ENCODE measurements around the gene PRDM15. TPM values are rescaled to one million over a fixed set of nuclear protein-coding genes. Genes with fewer than 3 reads are reported as not detected.

The PRDM15 gene
- total and polyA plus RNA-seq, 2 experiments from 2014 or later: 3.0 to 10.6 TPM

DNA sequence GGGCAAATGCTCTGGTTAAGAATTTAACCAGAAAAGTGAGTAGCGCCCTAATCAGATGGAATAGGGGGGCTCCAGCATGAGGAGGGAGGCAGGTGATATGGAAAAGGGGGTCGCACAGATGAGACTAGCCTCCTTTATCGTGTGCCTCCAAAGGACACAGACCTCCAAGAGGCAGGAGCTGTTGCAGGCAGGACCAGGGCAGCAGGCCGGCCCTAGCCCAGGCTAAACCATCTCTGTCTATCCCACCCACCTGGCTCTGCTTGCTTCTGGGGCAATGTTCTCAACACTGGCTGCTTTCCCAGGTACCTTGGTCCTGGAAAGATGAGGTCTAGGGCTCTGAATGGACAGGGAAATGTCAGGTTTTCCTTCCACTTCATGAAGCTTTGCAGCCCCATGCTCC lies 38.4 kb upstream of the PRDM15 start:
- no peaks in the 10 kb centered on the region for H3K79me2 ChIP-seq (replicated peaks; ENCODE audit: insufficient read depth)
- Mint-ChIP-seq H3K4me1 (no peaks in the 10 kb centered on the region), H3K27ac (no peak overlapping the region), H3K36me3 (ENCODE audit: low read depth) (peaks cover 21% of the 10 kb centered on the region), H3K27me3 (ENCODE audit: insufficient read depth, low read depth, poor library complexity) (peaks cover 4% of the 10 kb centered on the region), H3K9me3 (peaks cover 3% of the 10 kb centered on the region; the same call in 1 of the 3 replicates), H3K4me3 (no peak overlapping the region)
- DNase-seq (ENCODE audit: low spot score) (no peak), ATAC-seq (no peak)
- TF ChIP-seq CREB1 (CRISPR knock-in tag; IDR thresholded peaks at IDR 0.05; ENCODE audit: low read depth) (no peak), EZH2 (IDR thresholded peaks at IDR 0.05; ENCODE audit: low read depth, unreplicated experiment) (no peak)
- TF ChIP-seq, protein P1, sequence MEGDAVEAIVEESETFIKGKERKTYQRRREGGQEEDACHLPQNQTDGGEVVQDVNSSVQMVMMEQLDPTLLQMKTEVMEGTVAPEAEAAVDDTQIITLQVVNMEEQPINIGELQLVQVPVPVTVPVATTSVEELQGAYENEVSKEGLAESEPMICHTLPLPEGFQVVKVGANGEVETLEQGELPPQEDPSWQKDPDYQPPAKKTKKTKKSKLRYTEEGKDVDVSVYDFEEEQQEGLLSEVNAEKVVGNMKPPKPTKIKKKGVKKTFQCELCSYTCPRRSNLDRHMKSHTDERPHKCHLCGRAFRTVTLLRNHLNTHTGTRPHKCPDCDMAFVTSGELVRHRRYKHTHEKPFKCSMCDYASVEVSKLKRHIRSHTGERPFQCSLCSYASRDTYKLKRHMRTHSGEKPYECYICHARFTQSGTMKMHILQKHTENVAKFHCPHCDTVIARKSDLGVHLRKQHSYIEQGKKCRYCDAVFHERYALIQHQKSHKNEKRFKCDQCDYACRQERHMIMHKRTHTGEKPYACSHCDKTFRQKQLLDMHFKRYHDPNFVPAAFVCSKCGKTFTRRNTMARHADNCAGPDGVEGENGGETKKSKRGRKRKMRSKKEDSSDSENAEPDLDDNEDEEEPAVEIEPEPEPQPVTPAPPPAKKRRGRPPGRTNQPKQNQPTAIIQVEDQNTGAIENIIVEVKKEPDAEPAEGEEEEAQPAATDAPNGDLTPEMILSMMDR (conservative IDR thresholded peaks at IDR 0.05; ENCODE audit: low read depth in 2 of 2): no peak
- no peaks in the 10 kb centered on the region for H4K20me1 ChIP-seq (replicated peaks; ENCODE audit: insufficient read depth)
- no peaks in the 10 kb centered on the region for H3K27me3 ChIP-seq (ENCODE audit: insufficient read depth)
- no peaks in the 10 kb centered on the region for H3K4me1 ChIP-seq (ENCODE audit: insufficient read depth)
- H3K27ac ChIP-seq (ENCODE audit: low read depth): no peak overlapping the region
- H3K4me2 ChIP-seq: no peak overlapping the region
- no peak overlapping the region for H2AFZ ChIP-seq
- H3K9me2 ChIP-seq (ENCODE audit: insufficient read depth): no peaks in the 10 kb centered on the region
- H3K36me3 ChIP-seq (ENCODE audit: insufficient read depth): no peaks in the 10 kb centered on the region
- no peak overlapping the region for H3K4me3 ChIP-seq
- no peaks in the 10 kb centered on the region for H3F3A ChIP-seq (replicated peaks; ENCODE audit: low read depth)

DNA sequence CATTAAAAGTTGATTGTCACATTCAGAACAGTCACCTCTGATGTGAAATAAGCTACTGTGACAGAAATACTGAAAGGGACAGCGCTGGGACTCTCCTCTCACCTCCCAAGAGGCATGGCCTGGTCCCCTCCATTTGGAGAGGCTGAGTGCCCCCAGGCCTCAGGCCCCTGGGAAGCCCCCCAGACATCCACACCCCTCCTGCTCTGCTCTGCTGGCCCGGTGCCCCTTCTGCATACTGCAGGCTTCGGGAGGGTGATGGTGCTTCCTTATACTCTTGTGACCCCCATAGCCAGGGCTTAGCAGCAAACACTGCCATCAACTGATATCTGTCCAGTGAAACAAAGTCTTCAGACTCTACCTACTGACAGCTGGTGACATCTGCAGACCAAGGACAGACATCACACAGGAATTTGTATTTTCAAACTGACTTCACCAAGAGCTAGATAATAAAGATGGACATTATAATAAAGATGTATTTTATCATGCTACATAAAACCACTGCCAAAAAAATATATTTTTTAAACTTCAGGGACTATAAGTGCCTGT lies 37.8 kb upstream of the PRDM15 start:
- H3K27me3 ChIP-seq (ENCODE audit: insufficient read depth): no peaks in the 10 kb centered on the region
- Mint-ChIP-seq H3K36me3 (ENCODE audit: low read depth) (peaks cover 23% of the 10 kb centered on the region), H3K27ac (no peak overlapping the region), H3K27me3 (ENCODE audit: insufficient read depth, low read depth, poor library complexity) (peaks cover 4% of the 10 kb centered on the region), H3K4me3 (no peak overlapping the region), H3K9me3 (peaks cover 3% of the 10 kb centered on the region; the same call in 1 of the 3 replicates), H3K4me1 (no peaks in the 10 kb centered on the region)
- H4K20me1 ChIP-seq (replicated peaks; ENCODE audit: insufficient read depth): no peaks in the 10 kb centered on the region
- H3K9me2 ChIP-seq (ENCODE audit: insufficient read depth): no peaks in the 10 kb centered on the region
- no peak overlapping the region for H3K4me2 ChIP-seq
- H3K27ac ChIP-seq (ENCODE audit: low read depth): no peak overlapping the region
- no peak overlapping the region for H3K4me3 ChIP-seq
- H3F3A ChIP-seq (replicated peaks; ENCODE audit: low read depth): no peaks in the 10 kb centered on the region
- H2AFZ ChIP-seq: no peak overlapping the region
- ATAC-seq (no peak), DNase-seq (ENCODE audit: low spot score) (no peak)
- H3K4me1 ChIP-seq (ENCODE audit: insufficient read depth): no peaks in the 10 kb centered on the region
- H3K36me3 ChIP-seq (ENCODE audit: insufficient read depth): no peaks in the 10 kb centered on the region
- H3K79me2 ChIP-seq (replicated peaks; ENCODE audit: insufficient read depth): no peaks in the 10 kb centered on the region
- TF ChIP-seq POLR2AphosphoS5 (IDR thresholded peaks at IDR 0.05; ENCODE audit: low read depth): no peak
- TF ChIP-seq, protein P2, sequence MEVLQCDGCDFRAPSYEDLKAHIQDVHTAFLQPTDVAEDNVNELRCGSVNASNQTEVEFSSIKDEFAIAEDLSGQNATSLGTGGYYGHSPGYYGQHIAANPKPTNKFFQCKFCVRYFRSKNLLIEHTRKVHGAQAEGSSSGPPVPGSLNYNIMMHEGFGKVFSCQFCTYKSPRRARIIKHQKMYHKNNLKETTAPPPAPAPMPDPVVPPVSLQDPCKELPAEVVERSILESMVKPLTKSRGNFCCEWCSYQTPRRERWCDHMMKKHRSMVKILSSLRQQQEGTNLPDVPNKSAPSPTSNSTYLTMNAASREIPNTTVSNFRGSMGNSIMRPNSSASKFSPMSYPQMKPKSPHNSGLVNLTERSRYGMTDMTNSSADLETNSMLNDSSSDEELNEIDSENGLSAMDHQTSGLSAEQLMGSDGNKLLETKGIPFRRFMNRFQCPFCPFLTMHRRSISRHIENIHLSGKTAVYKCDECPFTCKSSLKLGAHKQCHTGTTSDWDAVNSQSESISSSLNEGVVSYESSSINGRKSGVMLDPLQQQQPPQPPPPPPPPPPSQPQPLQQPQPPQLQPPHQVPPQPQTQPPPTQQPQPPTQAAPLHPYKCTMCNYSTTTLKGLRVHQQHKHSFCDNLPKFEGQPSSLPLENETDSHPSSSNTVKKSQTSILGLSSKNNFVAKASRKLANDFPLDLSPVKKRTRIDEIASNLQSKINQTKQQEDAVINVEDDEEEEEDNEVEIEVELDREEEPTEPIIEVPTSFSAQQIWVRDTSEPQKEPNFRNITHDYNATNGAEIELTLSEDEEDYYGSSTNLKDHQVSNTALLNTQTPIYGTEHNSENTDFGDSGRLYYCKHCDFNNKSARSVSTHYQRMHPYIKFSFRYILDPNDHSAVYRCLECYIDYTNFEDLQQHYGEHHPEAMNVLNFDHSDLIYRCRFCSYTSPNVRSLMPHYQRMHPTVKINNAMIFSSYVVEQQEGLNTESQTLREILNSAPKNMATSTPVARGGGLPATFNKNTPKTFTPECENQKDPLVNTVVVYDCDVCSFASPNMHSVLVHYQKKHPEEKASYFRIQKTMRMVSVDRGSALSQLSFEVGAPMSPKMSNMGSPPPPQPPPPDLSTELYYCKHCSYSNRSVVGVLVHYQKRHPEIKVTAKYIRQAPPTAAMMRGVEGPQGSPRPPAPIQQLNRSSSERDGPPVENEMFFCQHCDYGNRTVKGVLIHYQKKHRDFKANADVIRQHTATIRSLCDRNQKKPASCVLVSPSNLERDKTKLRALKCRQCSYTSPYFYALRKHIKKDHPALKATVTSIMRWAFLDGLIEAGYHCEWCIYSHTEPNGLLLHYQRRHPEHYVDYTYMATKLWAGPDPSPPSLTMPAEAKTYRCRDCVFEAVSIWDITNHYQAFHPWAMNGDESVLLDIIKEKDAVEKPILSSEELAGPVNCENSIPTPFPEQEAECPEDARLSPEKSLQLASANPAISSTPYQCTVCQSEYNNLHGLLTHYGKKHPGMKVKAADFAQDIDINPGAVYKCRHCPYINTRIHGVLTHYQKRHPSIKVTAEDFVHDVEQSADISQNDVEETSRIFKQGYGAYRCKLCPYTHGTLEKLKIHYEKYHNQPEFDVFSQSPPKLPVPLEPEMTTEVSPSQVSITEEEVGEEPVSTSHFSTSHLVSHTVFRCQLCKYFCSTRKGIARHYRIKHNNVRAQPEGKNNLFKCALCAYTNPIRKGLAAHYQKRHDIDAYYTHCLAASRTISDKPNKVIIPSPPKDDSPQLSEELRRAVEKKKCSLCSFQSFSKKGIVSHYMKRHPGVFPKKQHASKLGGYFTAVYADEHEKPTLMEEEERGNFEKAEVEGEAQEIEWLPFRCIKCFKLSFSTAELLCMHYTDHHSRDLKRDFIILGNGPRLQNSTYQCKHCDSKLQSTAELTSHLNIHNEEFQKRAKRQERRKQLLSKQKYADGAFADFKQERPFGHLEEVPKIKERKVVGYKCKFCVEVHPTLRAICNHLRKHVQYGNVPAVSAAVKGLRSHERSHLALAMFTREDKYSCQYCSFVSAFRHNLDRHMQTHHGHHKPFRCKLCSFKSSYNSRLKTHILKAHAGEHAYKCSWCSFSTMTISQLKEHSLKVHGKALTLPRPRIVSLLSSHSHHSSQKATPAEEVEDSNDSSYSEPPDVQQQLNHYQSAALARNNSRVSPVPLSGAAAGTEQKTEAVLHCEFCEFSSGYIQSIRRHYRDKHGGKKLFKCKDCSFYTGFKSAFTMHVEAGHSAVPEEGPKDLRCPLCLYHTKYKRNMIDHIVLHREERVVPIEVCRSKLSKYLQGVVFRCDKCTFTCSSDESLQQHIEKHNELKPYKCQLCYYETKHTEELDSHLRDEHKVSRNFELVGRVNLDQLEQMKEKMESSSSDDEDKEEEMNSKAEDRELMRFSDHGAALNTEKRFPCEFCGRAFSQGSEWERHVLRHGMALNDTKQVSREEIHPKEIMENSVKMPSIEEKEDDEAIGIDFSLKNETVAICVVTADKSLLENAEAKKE (CRISPR knock-in tag; IDR thresholded peaks at IDR 0.05): no peak
- TF ChIP-seq, protein P3, sequence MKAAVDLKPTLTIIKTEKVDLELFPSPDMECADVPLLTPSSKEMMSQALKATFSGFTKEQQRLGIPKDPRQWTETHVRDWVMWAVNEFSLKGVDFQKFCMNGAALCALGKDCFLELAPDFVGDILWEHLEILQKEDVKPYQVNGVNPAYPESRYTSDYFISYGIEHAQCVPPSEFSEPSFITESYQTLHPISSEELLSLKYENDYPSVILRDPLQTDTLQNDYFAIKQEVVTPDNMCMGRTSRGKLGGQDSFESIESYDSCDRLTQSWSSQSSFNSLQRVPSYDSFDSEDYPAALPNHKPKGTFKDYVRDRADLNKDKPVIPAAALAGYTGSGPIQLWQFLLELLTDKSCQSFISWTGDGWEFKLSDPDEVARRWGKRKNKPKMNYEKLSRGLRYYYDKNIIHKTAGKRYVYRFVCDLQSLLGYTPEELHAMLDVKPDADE (IDR thresholded peaks at IDR 0.05): no peak
- TF ChIP-seq EZH2phosphoT487 (IDR thresholded peaks at IDR 0.05; ENCODE audit: unreplicated experiment): no peak
- TF ChIP-seq ZNF114 (CRISPR knock-in tag; IDR thresholded peaks at IDR 0.05): no peak
- TF ChIP-seq, protein P4, sequence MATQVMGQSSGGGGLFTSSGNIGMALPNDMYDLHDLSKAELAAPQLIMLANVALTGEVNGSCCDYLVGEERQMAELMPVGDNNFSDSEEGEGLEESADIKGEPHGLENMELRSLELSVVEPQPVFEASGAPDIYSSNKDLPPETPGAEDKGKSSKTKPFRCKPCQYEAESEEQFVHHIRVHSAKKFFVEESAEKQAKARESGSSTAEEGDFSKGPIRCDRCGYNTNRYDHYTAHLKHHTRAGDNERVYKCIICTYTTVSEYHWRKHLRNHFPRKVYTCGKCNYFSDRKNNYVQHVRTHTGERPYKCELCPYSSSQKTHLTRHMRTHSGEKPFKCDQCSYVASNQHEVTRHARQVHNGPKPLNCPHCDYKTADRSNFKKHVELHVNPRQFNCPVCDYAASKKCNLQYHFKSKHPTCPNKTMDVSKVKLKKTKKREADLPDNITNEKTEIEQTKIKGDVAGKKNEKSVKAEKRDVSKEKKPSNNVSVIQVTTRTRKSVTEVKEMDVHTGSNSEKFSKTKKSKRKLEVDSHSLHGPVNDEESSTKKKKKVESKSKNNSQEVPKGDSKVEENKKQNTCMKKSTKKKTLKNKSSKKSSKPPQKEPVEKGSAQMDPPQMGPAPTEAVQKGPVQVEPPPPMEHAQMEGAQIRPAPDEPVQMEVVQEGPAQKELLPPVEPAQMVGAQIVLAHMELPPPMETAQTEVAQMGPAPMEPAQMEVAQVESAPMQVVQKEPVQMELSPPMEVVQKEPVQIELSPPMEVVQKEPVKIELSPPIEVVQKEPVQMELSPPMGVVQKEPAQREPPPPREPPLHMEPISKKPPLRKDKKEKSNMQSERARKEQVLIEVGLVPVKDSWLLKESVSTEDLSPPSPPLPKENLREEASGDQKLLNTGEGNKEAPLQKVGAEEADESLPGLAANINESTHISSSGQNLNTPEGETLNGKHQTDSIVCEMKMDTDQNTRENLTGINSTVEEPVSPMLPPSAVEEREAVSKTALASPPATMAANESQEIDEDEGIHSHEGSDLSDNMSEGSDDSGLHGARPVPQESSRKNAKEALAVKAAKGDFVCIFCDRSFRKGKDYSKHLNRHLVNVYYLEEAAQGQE (IDR thresholded peaks at IDR 0.05; ENCODE audit: unreplicated experiment): no peak
- TF ChIP-seq CREB1 (CRISPR knock-in tag; IDR thresholded peaks at IDR 0.05; ENCODE audit: low read depth): no peak

Data from GM23338 (cell line).